Endothelial cell of umbilical vein (primary cell): ENCODE data around the gene UBR3. TPM values are rescaled to one million over a fixed set of nuclear protein-coding genes. Genes with fewer than 3 reads are reported as not detected.

Experiments used
- Bru-seq: library from RNA; stranded (reverse); fragments of 400-500 nt; gene quantifications from one replicate; lab custom pipeline; 2021; lab: Mats Ljungman, UMichigan
- BruChase-seq, 2 experiments: library from RNA; stranded (reverse); fragments of 400-500 nt; gene quantifications; one replicate each; lab custom pipeline; 2021; lab: Mats Ljungman, UMichigan
- BruUV-seq: library from RNA; stranded (reverse); fragments of 400-500 nt; replicated peaks from 2 replicates; lab custom pipeline; 2021; lab: Mats Ljungman, UMichigan
- CTCF ChIA-PET: fragments of 300-600, 350-600 bp; sonication (Branson Sonifier 250); formaldehyde crosslinking; loops from one replicate; lab custom pipeline; 2021; ENCODE audit warnings: antibody characterized with exemption, inconsistent platforms; lab: Charles Lee
- POLR2A ChIA-PET: fragments of 300-600, 350-600 bp; sonication (Branson Sonifier 250); formaldehyde crosslinking; loops from one replicate; lab custom pipeline; 2021; ENCODE audit warnings: antibody characterized with exemption, inconsistent platforms; lab: Charles Lee
- DNase-seq: peaks from one replicate; pipeline ENCODE4 v3.0.0-alpha.2; 2011; ENCODE audit warnings: low read depth, low spot score
- FAIRE-seq: peaks from 2 replicates; lab custom pipeline; 2011; peaks lifted over from hg19 to GRCh38; lab: Jason Lieb, UNC
- H2AFZ ChIP-seq: 2 replicates; pipeline ENCODE4 v1.6.0; 2012; ENCODE audit warnings: low read depth, low read length, control low read depth, inconsistent platforms
- H3K27ac ChIP-seq: 2 replicates; pipeline ENCODE4 v1.5.1; 2011; ENCODE audit warnings: low read depth, mild to moderate bottlenecking, control low read depth, low read length, moderate library complexity; ENCODE audit not compliant: insufficient read depth
- H3K27me3 ChIP-seq, 2 experiments: 2 replicates each; pipeline versions ENCODE4 v1.6.0 to v1.6.1; 2011; ENCODE audit warnings: low read length in 2 of 2, mixed read lengths in 1 of 2; ENCODE audit not compliant: control insufficient read depth in 2 of 2, insufficient read depth in 2 of 2
- H3K36me3 ChIP-seq, 2 experiments: 2 replicates in 1 of 2; 3 replicates in 1 of 2; pipeline ENCODE4 v1.5.1; 2011; ENCODE audit warnings: low read length in 2 of 2, mild to moderate bottlenecking in 1 of 2, moderate library complexity in 1 of 2; ENCODE audit not compliant: control insufficient read depth in 2 of 2, insufficient read depth in 2 of 2; ENCODE audit errors: extremely low read depth in 1 of 2
- H3K4me1 ChIP-seq: 3 replicates; pipeline ENCODE4 v1.5.1; 2011; ENCODE audit warnings: mild to moderate bottlenecking, low read length; ENCODE audit not compliant: control insufficient read depth, insufficient read depth; ENCODE audit errors: extremely low read depth
- H3K4me2 ChIP-seq: 2 replicates; pipeline ENCODE4 v1.6.1; 2011; ENCODE audit warnings: low read length, control low read depth, mixed read lengths; ENCODE audit not compliant: insufficient read depth
- H3K4me3 ChIP-seq, 3 experiments: fragments of 200-600 bp in 1 of 3; sonication (generic), shearing (Covaris generic) in 1 of 3; replicated peaks in 1 of 3; 2 replicates each; pipeline ENCODE4 v1.5.1; 2011 to 2016; ENCODE audit warnings: control low read depth in 3 of 3, low read length in 3 of 3, mild to moderate bottlenecking in 2 of 3, inconsistent platforms in 1 of 3, low read depth in 1 of 3, moderate library complexity in 1 of 3; ENCODE audit not compliant: insufficient read depth in 1 of 3
- H3K79me2 ChIP-seq: 2 replicates; pipeline ENCODE4 v1.6.0; 2012; ENCODE audit warnings: low read length, inconsistent platforms; ENCODE audit not compliant: control insufficient read depth, insufficient read depth
- H3K9ac ChIP-seq: replicated peaks from 2 replicates; pipeline ENCODE3; 2011; ENCODE audit warnings: low read length, control low read depth; ENCODE audit not compliant: insufficient read depth; ENCODE audit errors: extremely low read depth
- H3K9me1 ChIP-seq: replicated peaks from 3 replicates; pipeline ENCODE4 v1.6.0; 2011; ENCODE audit warnings: mild to moderate bottlenecking, low read length; ENCODE audit not compliant: control insufficient read depth, insufficient read depth; ENCODE audit errors: extremely low read depth
- H3K9me3 ChIP-seq: replicated peaks from 2 replicates; pipeline ENCODE4 v1.5.1; 2012; ENCODE audit warnings: low read length, inconsistent platforms; ENCODE audit not compliant: control insufficient read depth, insufficient read depth
- H4K20me1 ChIP-seq: replicated peaks from 2 replicates; pipeline ENCODE3; 2011; ENCODE audit warnings: mild to moderate bottlenecking, low read length; ENCODE audit not compliant: control insufficient read depth, insufficient read depth; ENCODE audit errors: extremely low read depth
- EZH2 ChIP-seq: IDR thresholded peaks from 2 replicates; pipeline ENCODE4 v1.6.1; 2012; ENCODE audit warnings: borderline replicate concordance, low read depth, mild to moderate bottlenecking, moderate library complexity, low read length, inconsistent platforms; ENCODE audit not compliant: severe bottlenecking
- FOS ChIP-seq: IDR thresholded peaks from 2 replicates; pipeline ENCODE4 v1.6.1; 2011; ENCODE audit warnings: mild to moderate bottlenecking, low read length, moderate library complexity, borderline replicate concordance; ENCODE audit not compliant: insufficient read depth
- GATA2 ChIP-seq: IDR thresholded peaks from 2 replicates; pipeline ENCODE4 v1.7.0; 2011; ENCODE audit warnings: low read depth, mild to moderate bottlenecking, moderate library complexity, mixed read lengths, low read length; ENCODE audit not compliant: insufficient read length, insufficient read depth
- JUN ChIP-seq: IDR thresholded peaks from 2 replicates; pipeline ENCODE4 v1.6.1; 2011; ENCODE audit warnings: borderline replicate concordance, low read depth; ENCODE audit not compliant: insufficient read length, insufficient read depth
- POLR2A ChIP-seq: IDR thresholded peaks from 2 replicates; pipeline ENCODE4 v1.6.1; 2012; ENCODE audit warnings: low read depth, mild to moderate bottlenecking, control low read depth, low read length
- POLR2AphosphoS5 ChIP-seq: IDR thresholded peaks from 2 replicates; pipeline ENCODE4 v1.6.1; 2012; ENCODE audit warnings: low read depth, mild to moderate bottlenecking, control low read depth, low read length, moderate library complexity; ENCODE audit not compliant: insufficient read depth
- dilution Hi-C: fragments of 300-500 bp; cut with MboI; formaldehyde crosslinking; loops from one replicate; pipeline ENCODE4 v1.15.0; 2019; ENCODE audit warnings: low sequenced_read_pairs; ENCODE audit not compliant: extremely low pct_ligation_motif_present
- intact Hi-C: fragments of 100-400 bp; cut with micrococcal nuclease; formaldehyde crosslinking; loops from one replicate; pipeline ENCODE4 v1.10.0; 2022
- long read RNA-seq: library from polyadenylated mRNA; stranded (forward); transcript quantifications from one replicate; pipeline ENCODE4 v2.0.0, GENCODE V29; 2021
- polyA minus RNA-seq, 3 experiments: library from RNA; depleted of rRNA, polyadenylated mRNA; stranded (reverse); fragments of >200 nt; gene quantifications; 1 replicate in 1 of 3; 2 replicates in 2 of 3; pipeline ENCODE4 v1.2.3, GENCODE V29; 2011
- polyA plus RNA-seq, 4 experiments: library from polyadenylated mRNA; depleted of rRNA in 3 of 4; stranded (reverse) in 3 of 4; unstranded in 1 of 4; fragments of >200 nt; gene quantifications; 2 replicates each; pipeline versions ENCODE4 v1.2.1 to v1.2.3, GENCODE V29; 2011 to 2012; ENCODE audit warnings: missing spikeins in 1 of 4
- total RNA-seq: library from RNA; stranded (reverse); gene quantifications from 2 replicates; pipeline ENCODE4 v1.2.3, GENCODE V29; 2021

UBR3 gene
- total RNA-seq, result 27.5 and 27.7 TPM in 2 replicates
- 3.8 and 5.3 TPM in 2 replicates for polyA plus RNA-seq
- polyA plus RNA-seq (2011; cell fraction: cytosol; rRNA removed), result 6.1 and 6.9 TPM in 2 replicates
- 22.2 and 28.2 TPM in 2 replicates for polyA plus RNA-seq (2011; cell fraction: nucleus; rRNA removed)
- polyA plus RNA-seq (2012), result 13.8 and 20.4 TPM in 2 replicates
- 28.4 and 29.2 TPM in 2 replicates for polyA minus RNA-seq
- 12.2 TPM for polyA minus RNA-seq (2011; cell fraction: cytosol; rRNA and poly(A)+ RNA removed)
- 92.1 and 134 TPM in 2 replicates for polyA minus RNA-seq (2011; cell fraction: nucleus; rRNA and poly(A)+ RNA removed)
- Bru-seq, nascent RNA, result percentile 85 among the genes with signal in this experiment
- BruChase-seq, experiment 1, labeled RNA remaining after a 6-hour chase, result percentile 78 among the genes with signal in this experiment
- BruChase-seq, experiment 2, labeled RNA remaining after a 2-hour chase, result percentile 76 among the genes with signal in this experiment
- long read RNA-seq, full-length matches to known transcripts, result 2 of 9 reads
- long read RNA-seq, partial matches to known transcripts, result 5 of 9 reads
- long read RNA-seq, other reads (novel, unspliced or antisense), result 2 of 9 reads

- Histone ChIP-seq H2AFZ (peak within 1 kb of the TSS; percentile 82), H3K4me3 (peak within 1 kb of the TSS; percentile 57 to 79 (median 71)), H3K4me1 (peaks cover 20% of the 10 kb centered on the region), H3K9me1 (no peaks in the 10 kb centered on the region), H3K9ac (peak within 1 kb of the TSS; percentile 89), H3K9me3 (no peaks in the 10 kb centered on the region), H3K27ac (peak within 1 kb of the TSS; percentile 50), H3K36me3 (no peaks in the 10 kb centered on the region), H3K4me2 (peak within 1 kb of the TSS; percentile 95), H3K27me3 (no peaks in the 10 kb centered on the region), H4K20me1 (peaks cover 3% of the 10 kb centered on the region), H3K79me2 (peaks cover 64% of the 10 kb centered on the region)
- dilution Hi-C loops, result no loop called here
- ChIA-PET POLR2A (interaction anchor here (0.6 to 1.7 kb wide), 6 partner anchors 9 to 349 kb away, joined by 3 to 9 read pairs (median 4); partner anchors contain the start of gene BBS5), CTCF (interaction anchor here (0.5 to 2.3 kb wide), 15 partner anchors 9 to 348 kb away, joined by 3 to 11 read pairs (median 3); partner anchors contain the start of gene BBS5)
- BruUV-seq, result no TSS peak
- DNase-seq (peak; percentile 94), FAIRE-seq (peak; percentile 88)
- intact Hi-C loops, result loop anchor here (1.0 to 5.0 kb wide), 3 partner anchors 28 to 330 kb away; no protein-coding TSS in a partner anchor
- peak; percentile 92 for TF ChIP-seq POLR2AphosphoS5
- no peak for TF ChIP-seq EZH2
- TF ChIP-seq POLR2A, result peak; percentile 95
- no peak for TF ChIP-seq FOS
- no peak for TF ChIP-seq JUN
- no peak for TF ChIP-seq GATA2
Measured at GRCh38 chr2:169827272-169828140, at the start of gene UBR3. Gene UBR3 (plus strand): TSS chr2:169827454. CDS start chr2:169827508, 54 bp downstream.
